Psoas muscle (tissue), 8 donors: Measurements from ENCODE around the gene RAB40C. TPM values are rescaled to one million over a fixed set of nuclear protein-coding genes. Genes with fewer than 3 reads are reported as not detected.
A peak's percentile ranks its signal among the peaks of the same experiment; 100 is the strongest.

Experiments used
- ATAC-seq, 4 donors: fragments of 200-7000 bp; cut with Tn5 transposase; one replicate each; pipeline ENCODE4 v1.9.1; 2020; ENCODE audit warnings: moderate library complexity in 3 of 4, mild to moderate bottlenecking in 2 of 4
- DNase-seq, 2 donors: peaks; one replicate each; pipeline ENCODE4 v3.0.0-alpha.2; 2020
- H3K27ac ChIP-seq: fragments of 200-600 bp; one replicate; pipeline ENCODE4 v1.8.0; 2022
- H3K27me3 ChIP-seq, 3 donors: fragments of 200-600 bp in 1 of 3; one replicate each; pipeline versions ENCODE4 v1.6.1 to v1.8.0; 2013 to 2022; ENCODE audit warnings: low read length in 2 of 3, mild to moderate bottlenecking in 2 of 3, moderate library complexity in 1 of 3; ENCODE audit not compliant: insufficient read depth in 3 of 3
- H3K36me3 ChIP-seq, 2 donors: fragments of 200-600 bp in 1 of 2; one replicate each; pipeline versions ENCODE4 v1.6.1 to v1.8.0; 2013 to 2022; ENCODE audit warnings: low read depth in 1 of 2, mild to moderate bottlenecking in 1 of 2, moderate library complexity in 1 of 2; ENCODE audit not compliant: insufficient read depth in 1 of 2
- H3K4me1 ChIP-seq: fragments of 200-600 bp; one replicate; pipeline ENCODE4 v1.8.0; 2022
- H3K4me3 ChIP-seq: fragments of 200-600 bp; one replicate; pipeline ENCODE4 v1.8.0; 2022; ENCODE audit warnings: mild to moderate bottlenecking
- H3K9me3 ChIP-seq: fragments of 200-600 bp; one replicate; pipeline ENCODE4 v1.8.0; 2022
- WGBS, 3 donors: extraction: QIAGEN DNeasy Blood & Tissue Kit; methylation state at CpG; one replicate each; pipeline versions ENCODE4 v1.1.6 to v1.1.7; 2013; 5-methylcytosine and 5-hydroxymethylcytosine counted together
- intact Hi-C, 2 donors: fragments of 100-400 bp; cut with DNase I; formaldehyde crosslinking; loops; one replicate each; pipeline versions ENCODE4 v1.11.0 to v1.14.2; 2022
- polyA plus RNA-seq, 3 donors: library from polyadenylated mRNA; stranded (reverse); fragments of 200-250 nt; gene quantifications; one replicate each; pipeline ENCODE4 v1.2.3, GENCODE V29; 2013
- total RNA-seq, 4 donors: library from RNA; stranded (reverse); fragmentation: NEBNext Ultra II Directional in 2 of 4; extraction: Animal tissue kit (Norgen Biotek cat#: 25700) in 2 of 4; gene quantifications; one replicate each; pipeline versions ENCODE4 v1.2.1 to v1.2.4, GENCODE V29; 2021 to 2023
- TF ChIP-seq, protein P1 (sequence below): fragments of 200-600 bp; IDR thresholded peaks from one replicate; pipeline ENCODE4 v1.8.0; 2022; ENCODE audit warnings: antibody characterized with exemption
- donor health status: healthy with polysubstance abuse.
- donor health status: DM: no; HTN: no; CAD: no; lungs with moderate emphysema.
- donor health status: Bipolar disorder and iron deficiency.
- donor health status: healthy.
- donor health status: DM: yes; HTN: yes; CAD: no.
- donor health status: DM: no; HTN: no; CAD: no.
- donor health status: DM: no; HTN: no; CAD: no.
- donor health status: DM: yes; HTN: yes; CAD: no.

The RAB40C gene
- total and polyA plus RNA-seq, 7 donors, result 12.3 to 20.2 (median 15.7) TPM

- TF ChIP-seq, protein P1, sequence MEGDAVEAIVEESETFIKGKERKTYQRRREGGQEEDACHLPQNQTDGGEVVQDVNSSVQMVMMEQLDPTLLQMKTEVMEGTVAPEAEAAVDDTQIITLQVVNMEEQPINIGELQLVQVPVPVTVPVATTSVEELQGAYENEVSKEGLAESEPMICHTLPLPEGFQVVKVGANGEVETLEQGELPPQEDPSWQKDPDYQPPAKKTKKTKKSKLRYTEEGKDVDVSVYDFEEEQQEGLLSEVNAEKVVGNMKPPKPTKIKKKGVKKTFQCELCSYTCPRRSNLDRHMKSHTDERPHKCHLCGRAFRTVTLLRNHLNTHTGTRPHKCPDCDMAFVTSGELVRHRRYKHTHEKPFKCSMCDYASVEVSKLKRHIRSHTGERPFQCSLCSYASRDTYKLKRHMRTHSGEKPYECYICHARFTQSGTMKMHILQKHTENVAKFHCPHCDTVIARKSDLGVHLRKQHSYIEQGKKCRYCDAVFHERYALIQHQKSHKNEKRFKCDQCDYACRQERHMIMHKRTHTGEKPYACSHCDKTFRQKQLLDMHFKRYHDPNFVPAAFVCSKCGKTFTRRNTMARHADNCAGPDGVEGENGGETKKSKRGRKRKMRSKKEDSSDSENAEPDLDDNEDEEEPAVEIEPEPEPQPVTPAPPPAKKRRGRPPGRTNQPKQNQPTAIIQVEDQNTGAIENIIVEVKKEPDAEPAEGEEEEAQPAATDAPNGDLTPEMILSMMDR, result no peak
- intact Hi-C loops, result no loop called here
- DNase-seq (no peak), ATAC-seq (no peak)
- H3K4me3 ChIP-seq, result no peak overlapping the region
- no peaks in the 10 kb centered on the region for H3K9me3 ChIP-seq
- peaks cover 4 to 46% of the 10 kb centered on the region in 2 donors for H3K36me3 ChIP-seq
- no peaks in the 10 kb centered on the region for H3K27me3 ChIP-seq
- no peak overlapping the region for H3K27ac ChIP-seq
- H3K4me1 ChIP-seq, result peaks cover 16% of the 10 kb centered on the region
- WGBS, 3 donors, result 88 to 90% (median 90%) methylated on average over 21 of the region's 21 CpGs
Measured at GRCh38 chr16:672851-673250, 83.0 kb downstream of the RAB40C start.

DNA sequence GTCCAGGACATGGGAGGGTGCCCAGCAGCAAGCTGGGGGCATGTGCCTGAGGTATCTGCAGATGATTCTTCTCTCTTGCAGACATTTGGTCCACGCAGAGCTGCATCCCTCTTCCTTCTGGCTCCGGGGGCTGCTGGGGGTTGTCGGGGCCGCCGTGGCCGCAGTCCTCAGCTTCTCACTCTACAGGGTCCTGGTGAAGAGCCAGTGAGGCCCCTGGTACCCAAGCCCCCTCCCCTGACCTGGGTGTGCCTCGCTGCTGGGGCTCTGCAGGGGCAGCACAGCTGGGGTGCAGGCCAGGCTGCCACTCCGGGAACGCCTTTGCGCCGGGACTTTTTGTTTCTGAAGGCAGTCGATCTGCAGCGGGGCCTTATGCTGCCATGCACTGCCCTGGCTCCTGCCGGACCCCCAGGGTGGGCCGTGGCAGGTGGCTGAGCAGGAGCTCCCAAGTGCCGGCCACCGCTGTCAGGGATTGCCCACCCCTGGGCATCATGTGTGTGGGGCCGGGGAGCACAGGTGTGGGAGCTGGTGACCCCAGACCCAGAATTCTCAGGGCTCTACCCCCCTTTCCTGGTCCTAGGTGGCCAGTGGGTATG is 83.6 kb downstream of the RAB40C start:
- WGBS, 3 donors, result 88 to 92% (median 88%) methylated on average over 17 to 18 of the region's 18 CpGs
- ATAC-seq (no peak), DNase-seq (no peak)
- H3K9me3 ChIP-seq, result no peaks in the 10 kb centered on the region
- TF ChIP-seq, protein P1, result no peak
- no peaks in the 10 kb centered on the region for H3K27me3 ChIP-seq
- no peak overlapping the region for H3K4me3 ChIP-seq
- intact Hi-C loops, result no loop called here
- peaks cover 16% of the 10 kb centered on the region for H3K4me1 ChIP-seq
- peaks cover 4 to 46% of the 10 kb centered on the region in 2 donors for H3K36me3 ChIP-seq
- H3K27ac ChIP-seq, result no peak overlapping the region

- Histone ChIP-seq H3K36me3 (peaks cover 4 to 44% of the 10 kb centered on the region in 2 donors), H3K4me3 (no peak overlapping the region), H3K4me1 (peaks cover 8% of the 10 kb centered on the region), H3K27ac (no peak overlapping the region), H3K9me3 (no peaks in the 10 kb centered on the region), H3K27me3 (no peaks in the 10 kb centered on the region)
- ATAC-seq (peak in 1 of 4 donors; percentile 15), DNase-seq (no peak)
- intact Hi-C loops, result no loop called here
- TF ChIP-seq, protein P1, result no peak
- WGBS, 3 donors, result 66 to 75% (median 67%) methylated on average over 21 to 22 of the region's 22 CpGs
Measured at GRCh38 chr16:674214-674881, 84.5 kb downstream of the RAB40C start.

DNA sequence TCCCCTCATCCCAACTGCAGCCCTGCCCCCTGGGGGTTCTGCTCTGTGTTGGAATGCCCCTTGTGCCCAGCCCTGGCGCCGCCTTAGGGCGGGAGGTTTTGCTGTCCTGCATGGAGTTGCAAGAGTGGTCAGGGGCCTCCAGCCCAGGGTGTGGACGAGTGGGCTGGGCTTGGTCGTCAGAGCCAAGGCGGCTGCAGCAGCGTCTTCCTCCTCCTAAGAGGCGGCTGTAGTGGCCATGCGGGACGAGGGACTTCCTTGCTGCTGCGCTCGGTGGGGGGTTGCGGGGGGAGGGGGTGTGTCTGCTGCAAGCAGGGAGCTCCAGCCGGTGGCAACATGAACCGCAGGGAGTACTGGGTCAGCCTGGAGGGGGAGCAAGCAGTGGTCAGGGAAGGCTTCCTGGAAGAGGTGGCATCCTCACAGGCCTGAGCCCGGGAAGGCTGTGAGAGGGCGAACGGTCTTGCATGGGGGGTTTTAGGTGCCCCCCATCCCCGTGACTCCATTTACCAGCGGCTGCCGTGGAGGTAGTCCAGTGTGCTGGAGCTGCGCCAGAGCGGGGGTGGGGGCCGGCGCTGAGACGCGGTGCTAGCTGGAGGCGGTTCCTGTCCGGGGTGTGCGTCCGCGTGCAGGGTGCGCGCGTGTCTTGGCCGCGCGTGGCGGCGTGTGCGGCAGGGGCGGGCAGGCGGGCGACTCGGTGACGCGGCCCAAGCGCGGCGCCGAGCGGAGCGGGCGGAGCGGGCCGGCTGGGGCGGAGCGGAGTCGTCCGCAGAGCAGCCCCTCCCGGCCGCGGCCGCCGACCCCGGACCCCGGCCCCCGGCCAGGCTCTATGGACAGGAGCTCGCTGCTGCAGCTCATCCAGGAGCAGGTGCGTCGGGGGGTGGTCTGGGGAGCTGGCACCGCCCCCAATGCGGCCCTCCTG is 85.4 kb downstream of the RAB40C start, which contains the start of gene RHBDL1:
TSS of gene RHBDL1 (plus strand) at position 704 of the 916 bp plus-strand sequence. CDS start at position 824, 120 bp downstream.
- no peak for ATAC-seq
- DNase-seq, result peak in 1 of 2 donors; percentile 51
- H3K4me1 ChIP-seq, result peaks cover 7% of the 10 kb centered on the region
- no peak within 1 kb of the TSS for H3K27ac ChIP-seq
- WGBS, 3 donors, result 6 to 11% (median 7%) methylated on average over 34 to 73 of the region's 73 CpGs
- H3K4me3 ChIP-seq, result peak within 1 kb of the TSS; percentile 46
- H3K36me3 ChIP-seq, result peaks cover 4 to 35% of the 10 kb centered on the region in 2 donors
- H3K9me3 ChIP-seq, result no peaks in the 10 kb centered on the region
- TF ChIP-seq, protein P1, result no peak
- H3K27me3 ChIP-seq, result no peaks in the 10 kb centered on the region
- intact Hi-C loops, result no loop called here
